Peyer's patch (tissue), 4 donors: ENCODE results near the gene ATP6V0D1.

Source experiments
- POLR2A ChIP-seq, 2 donors: fragments of 450-650 bp; IDR thresholded peaks; one replicate each; pipeline ENCODE4 v1.5.1; 2017; ENCODE audit warnings: antibody characterized with exemption in 2 of 2, mild to moderate bottlenecking in 2 of 2, moderate library complexity in 2 of 2
- TF ChIP-seq, protein P1 (sequence below), 6 experiments: fragments of 450-650 bp in 4 of 6; fragments of 200-600 bp in 2 of 6; sonication (generic) in 1 of 6; IDR thresholded peaks; one replicate each; pipeline ENCODE4 v1.5.1; 2017 to 2019; ENCODE audit warnings: antibody characterized with exemption in 6 of 6, mild to moderate bottlenecking in 3 of 6, moderate library complexity in 1 of 6

GRCh38 chr16:67415872-67416793 is 64.8 kb downstream of the ATP6V0D1 start, which contains the start of gene ZDHHC1:
- TF ChIP-seq, protein P1, sequence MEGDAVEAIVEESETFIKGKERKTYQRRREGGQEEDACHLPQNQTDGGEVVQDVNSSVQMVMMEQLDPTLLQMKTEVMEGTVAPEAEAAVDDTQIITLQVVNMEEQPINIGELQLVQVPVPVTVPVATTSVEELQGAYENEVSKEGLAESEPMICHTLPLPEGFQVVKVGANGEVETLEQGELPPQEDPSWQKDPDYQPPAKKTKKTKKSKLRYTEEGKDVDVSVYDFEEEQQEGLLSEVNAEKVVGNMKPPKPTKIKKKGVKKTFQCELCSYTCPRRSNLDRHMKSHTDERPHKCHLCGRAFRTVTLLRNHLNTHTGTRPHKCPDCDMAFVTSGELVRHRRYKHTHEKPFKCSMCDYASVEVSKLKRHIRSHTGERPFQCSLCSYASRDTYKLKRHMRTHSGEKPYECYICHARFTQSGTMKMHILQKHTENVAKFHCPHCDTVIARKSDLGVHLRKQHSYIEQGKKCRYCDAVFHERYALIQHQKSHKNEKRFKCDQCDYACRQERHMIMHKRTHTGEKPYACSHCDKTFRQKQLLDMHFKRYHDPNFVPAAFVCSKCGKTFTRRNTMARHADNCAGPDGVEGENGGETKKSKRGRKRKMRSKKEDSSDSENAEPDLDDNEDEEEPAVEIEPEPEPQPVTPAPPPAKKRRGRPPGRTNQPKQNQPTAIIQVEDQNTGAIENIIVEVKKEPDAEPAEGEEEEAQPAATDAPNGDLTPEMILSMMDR (IDR thresholded peaks at IDR 0.05), result peak in 5 of 6 experiments; percentile 32 to 74 (median 58)
- no peak for TF ChIP-seq POLR2A (IDR thresholded peaks at IDR 0.05)
